ENCODE results near the gene SIVA1. TPM values are rescaled to one million over a fixed set of nuclear protein-coding genes. Genes with fewer than 3 reads are reported as not detected.

SIVA1 gene
- total RNA-seq, 3 donors from 2014 or later (not counting 1 experiment from before 2014, with no cell fraction given): 59.7 to 74.8 (median 59.8) TPM

GRCh38 chr14:104788161-104788818 lies 35.3 kb downstream of the SIVA1 start:
- 95% methylated on average over 13 of the region's 14 CpGs for WGBS (ENCODE audit: insufficient coverage)
- no peaks in the 10 kb centered on the region for H3K27me3 Mint-ChIP-seq (ENCODE audit: low read depth in 2 of 2)
- no peak for DNase-seq
- no peak overlapping the region for H3K27ac ChIP-seq (ENCODE audit: low read length)
- peaks cover 30% of the 10 kb centered on the region for H3K36me3 ChIP-seq (ENCODE audit: control insufficient read depth, insufficient read depth, low read length)
- H3K4me1 ChIP-seq (ENCODE audit: control insufficient read depth, insufficient read depth, low read length): peaks cover 58% of the 10 kb centered on the region
- intact Hi-C loops (cut with micrococcal nuclease): no loop called here
- no peak for ATAC-seq
- no peaks in the 10 kb centered on the region for H3K36me3 Mint-ChIP-seq
- H3K27me3 ChIP-seq (ENCODE audit: control insufficient read depth, insufficient read depth, low read length): no peaks in the 10 kb centered on the region
- H3K27ac Mint-ChIP-seq: peak overlapping the region in 1 of 2 donors; percentile 51
- H3K4me1 Mint-ChIP-seq: peaks cover 4 to 56% of the 10 kb centered on the region in 2 donors
- no peaks in the 10 kb centered on the region for H3K9me3 Mint-ChIP-seq
- no peak overlapping the region for H3K4me3 Mint-ChIP-seq
- no peak for TF ChIP-seq CTCF (IDR thresholded peaks at IDR 0.05)
- H3K9me3 ChIP-seq (ENCODE audit: control insufficient read depth, insufficient read depth, low read length): no peaks in the 10 kb centered on the region
- H3K4me3 ChIP-seq (ENCODE audit: low read length): no peak overlapping the region

GRCh38 chr14:104788873-104789663 lies 36.1 kb downstream of the SIVA1 start:
- Histone ChIP-seq H3K27ac (ENCODE audit: low read length) (no peak overlapping the region), H3K4me1 (ENCODE audit: control insufficient read depth, insufficient read depth, low read length) (peaks cover 66% of the 10 kb centered on the region), H3K4me3 (ENCODE audit: low read length) (no peak overlapping the region), H3K36me3 (ENCODE audit: control insufficient read depth, insufficient read depth, low read length) (peaks cover 30% of the 10 kb centered on the region), H3K9me3 (ENCODE audit: control insufficient read depth, insufficient read depth, low read length) (no peaks in the 10 kb centered on the region), H3K27me3 (ENCODE audit: control insufficient read depth, insufficient read depth, low read length) (no peaks in the 10 kb centered on the region)
- Mint-ChIP-seq H3K4me1 (peaks cover 12 to 64% of the 10 kb centered on the region in 2 donors), H3K27ac (no peak overlapping the region), H3K27me3 (ENCODE audit: low read depth in 2 of 2) (no peaks in the 10 kb centered on the region), H3K4me3 (no peak overlapping the region), H3K9me3 (no peaks in the 10 kb centered on the region), H3K36me3 (no peaks in the 10 kb centered on the region)
- no peak for TF ChIP-seq CTCF (IDR thresholded peaks at IDR 0.05)
- DNase-seq: no peak
- WGBS (ENCODE audit: insufficient coverage): 94% methylated on average over 39 of the region's 39 CpGs
- intact Hi-C loops (cut with micrococcal nuclease): no loop called here
- no peak for ATAC-seq

GRCh38 chr14:104789752-104790743 lies 37.1 kb downstream of the SIVA1 start:
- Mint-ChIP-seq H3K36me3 (no peaks in the 10 kb centered on the region), H3K4me3 (no peak overlapping the region), H3K27ac (no peak overlapping the region), H3K9me3 (no peaks in the 10 kb centered on the region), H3K4me1 (peaks cover 19 to 71% of the 10 kb centered on the region in 2 donors), H3K27me3 (ENCODE audit: low read depth in 2 of 2) (no peaks in the 10 kb centered on the region)
- Histone ChIP-seq H3K36me3 (ENCODE audit: control insufficient read depth, insufficient read depth, low read length) (peaks cover 27% of the 10 kb centered on the region), H3K27ac (ENCODE audit: low read length) (no peak overlapping the region), H3K9me3 (ENCODE audit: control insufficient read depth, insufficient read depth, low read length) (no peaks in the 10 kb centered on the region), H3K4me1 (ENCODE audit: control insufficient read depth, insufficient read depth, low read length) (peaks cover 74% of the 10 kb centered on the region), H3K27me3 (ENCODE audit: control insufficient read depth, insufficient read depth, low read length) (no peaks in the 10 kb centered on the region), H3K4me3 (ENCODE audit: low read length) (no peak overlapping the region)
- TF ChIP-seq CTCF (IDR thresholded peaks at IDR 0.05): no peak
- WGBS (ENCODE audit: insufficient coverage): 94% methylated on average over 31 of the region's 31 CpGs
- intact Hi-C loops (cut with micrococcal nuclease): no loop called here
- DNase-seq (no peak), ATAC-seq (no peak)
